Measurements from ENCODE around the gene PDHA1. TPM values are rescaled to one million over a fixed set of nuclear protein-coding genes. Genes with fewer than 3 reads are reported as not detected.
A peak's percentile ranks its signal among the peaks of the same experiment; 100 is the strongest.

The PDHA1 gene
- total and polyA plus RNA-seq, 2 of the 4 experiments (the other 2 are of a cell fraction) = 53.9 to 141 TPM

GRCh38 chrX:19360903-19361302 lies 17.2 kb downstream of the PDHA1 start:
- intact Hi-C loops (cut with micrococcal nuclease) (no loop called here), in situ Hi-C loops (cut with MboI; ENCODE audit: low sequenced_read_pairs) (loop anchor here (25.0 kb wide), 2 partner anchors 426 to 626 kb away; partner anchors contain the start of gene BCLAF3), dilution Hi-C loops (cut with HindIII; ENCODE audit: low sequenced_read_pairs, unreplicated experiment) (no loop called here)
- Histone ChIP-seq H3K79me1 (ENCODE audit: low read depth in 1 of 2, low read length in 2 of 2) (no peaks in the 10 kb centered on the region), H2BK5ac (ENCODE audit: low read depth, low read length, poor library complexity, severe bottlenecking) (no peak overlapping the region), H3K9me1 (ENCODE audit: insufficient read depth, low read length) (no peaks in the 10 kb centered on the region), H3K4me2 (ENCODE audit: low read depth, low read length) (no peak overlapping the region), H3K18ac (ENCODE audit: low read depth, low read length) (no peak overlapping the region), H3K23ac (ENCODE audit: low read depth, low read length) (no peak overlapping the region), H3K27me3 (ENCODE audit: control insufficient read depth, insufficient read depth, low read length) (no peaks in the 10 kb centered on the region), H4K8ac (ENCODE audit: low read depth in 2 of 2, low read length in 2 of 2) (no peak overlapping the region), H3K4me1 (ENCODE audit: control insufficient read depth, insufficient read depth, low read length) (no peaks in the 10 kb centered on the region), H2AFZ (replicated peaks; ENCODE audit: low read length, poor library complexity) (peak overlapping the region; percentile 43), H4K20me1 (ENCODE audit: insufficient read depth, low read length) (no peaks in the 10 kb centered on the region), H2BK15ac (ENCODE audit: low read depth, low read length) (no peak overlapping the region), H3K9me3 (ENCODE audit: control insufficient read depth, insufficient read depth, low read length) (no peaks in the 10 kb centered on the region), H3K4me3 (ENCODE audit: insufficient read depth, low read depth, low read length) (no peak overlapping the region), H3K9ac (ENCODE audit: low read depth, low read length) (no peak overlapping the region), H3K14ac (replicated peaks; ENCODE audit: low read depth, low read length) (no peak overlapping the region), H2AK5ac (ENCODE audit: low read depth, low read length) (no peak overlapping the region), H2AK9ac (replicated peaks; ENCODE audit: low read depth, low read length, poor library complexity) (no peak overlapping the region), H3K27ac (ENCODE audit: insufficient read depth, low read length) (no peak overlapping the region), H2BK120ac (ENCODE audit: low read depth, low read length) (no peak overlapping the region), H3K56ac (ENCODE audit: extremely low read depth, insufficient read depth, low read length) (no peak overlapping the region), H3K4ac (ENCODE audit: low read depth, low read length) (no peak overlapping the region), H4K91ac (ENCODE audit: insufficient read depth, low read depth, low read length) (no peak overlapping the region), H4K5ac (ENCODE audit: low read depth, low read length) (no peak overlapping the region), H3K36me3 (ENCODE audit: control insufficient read depth, insufficient read depth, low read length) (peaks cover 20% of the 10 kb centered on the region), H2BK20ac (ENCODE audit: low read depth, low read length) (no peak overlapping the region)
- ChIA-PET POLR2A (ENCODE audit: unreplicated experiment) (no interaction called here), CTCF (no interaction called here)
- ATAC-seq (ENCODE audit: low read depth) (no peak), DNase-seq (no peak)
- no CpG with 5 or more reads among the region's 6 CpGs for WGBS, 2 experiments (ENCODE audit: extremely low coverage in 2 of 2, insufficient read length in 1 of 2)
- BruUV-seq (replicated peaks) = no TSS peak
- no peak for TF ChIP-seq CEBPB (IDR thresholded peaks at IDR 0.05; ENCODE audit: low read depth, low read length)
- no peak for TF ChIP-seq CTCF (conservative IDR thresholded peaks at IDR 0.05; ENCODE audit: low read depth, low read length)
- no peak for TF ChIP-seq RCOR1 (IDR thresholded peaks at IDR 0.05; ENCODE audit: insufficient replicate concordance, low read length)
- TF ChIP-seq USF2 (IDR thresholded peaks at IDR 0.05; ENCODE audit: low read depth, low read length) = no peak
- TF ChIP-seq RAD21 (IDR thresholded peaks at IDR 0.05; ENCODE audit: low read length) = no peak
- no peak for TF ChIP-seq POLR2A (IDR thresholded peaks at IDR 0.05; ENCODE audit: low read depth, low read length)

All from IMR-90 (cell line).